ENCODE results near the gene MXI1. TPM values are rescaled to one million over a fixed set of nuclear protein-coding genes. Genes with fewer than 3 reads are reported as not detected.
A peak's percentile ranks its signal among the peaks of the same experiment; 100 is the strongest.

MXI1 gene
- total RNA-seq, 1 experiment from 2014 or later, result 11.0 TPM

GRCh38 chr10:110203500-110204455 lies 3.6 kb upstream of the MXI1 start:
- POLR2A ChIA-PET, result interaction anchor here (0.6 kb wide), 1 partner anchor 39 kb away, joined by 8 read pairs; no protein-coding TSS in a partner anchor
- no peak for TF ChIP-seq CTCF (IDR thresholded peaks at IDR 0.05; ENCODE audit: insufficient read depth in 1 of 2, low read depth in 1 of 2, low read length in 1 of 2, severe bottlenecking in 1 of 2, unreplicated experiment in 1 of 2)
- CTCF ChIA-PET, result interaction anchor here (0.6 to 1.2 kb wide), 4 partner anchors 9 to 44 kb away, joined by 3 to 6 read pairs (median 4); no protein-coding TSS in a partner anchor
- H3K27me3 ChIP-seq (replicated peaks; ENCODE audit: control insufficient read depth, insufficient read depth, low read length), result no peaks in the 10 kb centered on the region
- Mint-ChIP-seq H3K27ac (ENCODE audit: unreplicated experiment) (no peak overlapping the region), H3K27me3 (ENCODE audit: insufficient read depth, unreplicated experiment) (no peaks in the 10 kb centered on the region), H3K9me3 (ENCODE audit: unreplicated experiment) (no peaks in the 10 kb centered on the region), H3K36me3 (ENCODE audit: insufficient read depth, unreplicated experiment) (peaks cover 7% of the 10 kb centered on the region), H3K4me3 (ENCODE audit: unreplicated experiment) (no peak overlapping the region), H3K4me1 (ENCODE audit: low read depth, unreplicated experiment) (peaks cover 23% of the 10 kb centered on the region)
- H3K36me3 ChIP-seq (ENCODE audit: control insufficient read depth, insufficient read depth, low read length), result no peaks in the 10 kb centered on the region
- no TSS peak for BruUV-seq (replicated peaks)
- H3K4me1 ChIP-seq, result peaks cover 20% of the 10 kb centered on the region
- DNase-seq, result peak; percentile 36 to 63
- intact Hi-C loops (cut with micrococcal nuclease; ENCODE audit: unreplicated experiment), result no loop called here
- no peaks in the 10 kb centered on the region for H3K9me3 ChIP-seq
- no peak overlapping the region for H3K4me3 ChIP-seq (ENCODE audit: low read depth, low read length)

- H3K4me1 ChIP-seq, result peaks cover 20% of the 10 kb centered on the region
- H3K9me3 Mint-ChIP-seq (ENCODE audit: unreplicated experiment), result no peaks in the 10 kb centered on the region
- BruUV-seq (replicated peaks), result no TSS peak
- DNase-seq, result no peak
- no peak for TF ChIP-seq CTCF (IDR thresholded peaks at IDR 0.05; ENCODE audit: insufficient read depth in 1 of 2, low read depth in 1 of 2, low read length in 1 of 2, severe bottlenecking in 1 of 2, unreplicated experiment in 1 of 2)
- peaks cover 7% of the 10 kb centered on the region for H3K36me3 Mint-ChIP-seq (ENCODE audit: insufficient read depth, unreplicated experiment)
- no peaks in the 10 kb centered on the region for H3K27me3 Mint-ChIP-seq (ENCODE audit: insufficient read depth, unreplicated experiment)
- H3K27me3 ChIP-seq (replicated peaks; ENCODE audit: control insufficient read depth, insufficient read depth, low read length), result no peaks in the 10 kb centered on the region
- intact Hi-C loops (cut with micrococcal nuclease; ENCODE audit: unreplicated experiment), result loop anchor here (5.0 kb wide), 1 partner anchor 362 kb away; the partner anchor contains the start of gene SMC3
- ChIA-PET POLR2A (no interaction called here), CTCF (no interaction called here)
- H3K4me3 Mint-ChIP-seq (ENCODE audit: unreplicated experiment), result no peak overlapping the region
- H3K9me3 ChIP-seq, result no peaks in the 10 kb centered on the region
- H3K4me1 Mint-ChIP-seq (ENCODE audit: low read depth, unreplicated experiment), result peaks cover 23% of the 10 kb centered on the region
- no peak overlapping the region for H3K27ac Mint-ChIP-seq (ENCODE audit: unreplicated experiment)
- H3K36me3 ChIP-seq (ENCODE audit: control insufficient read depth, insufficient read depth, low read length), result no peaks in the 10 kb centered on the region
- H3K4me3 ChIP-seq (ENCODE audit: low read depth, low read length), result no peak overlapping the region
Measured at GRCh38 chr10:110205051-110205675, 2.2 kb upstream of the MXI1 start.

Data from Caco-2 (cell line).